Measurements from ENCODE around the gene TSPAN2.

TSPAN2 gene

DNA sequence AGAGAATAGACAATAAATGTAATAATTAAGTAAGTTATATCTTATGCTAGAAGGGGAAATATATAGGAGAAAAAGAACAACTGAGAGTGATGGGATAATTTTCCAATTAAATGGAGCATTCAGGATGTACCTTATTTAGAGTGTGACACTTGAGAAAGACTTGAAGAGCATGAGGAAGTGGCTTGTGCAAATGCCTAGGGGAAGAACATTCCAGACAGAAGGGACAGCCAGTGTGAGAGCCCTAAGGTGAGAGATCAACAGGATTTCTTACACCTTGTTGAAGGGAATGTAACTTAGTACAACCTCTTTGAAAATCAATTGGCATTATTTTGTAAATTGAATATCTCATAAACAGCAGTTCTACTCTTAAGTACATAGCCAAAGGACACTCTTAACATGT lies 28.8 kb upstream of the TSPAN2 start:
- DNase-seq: no peak

DNA sequence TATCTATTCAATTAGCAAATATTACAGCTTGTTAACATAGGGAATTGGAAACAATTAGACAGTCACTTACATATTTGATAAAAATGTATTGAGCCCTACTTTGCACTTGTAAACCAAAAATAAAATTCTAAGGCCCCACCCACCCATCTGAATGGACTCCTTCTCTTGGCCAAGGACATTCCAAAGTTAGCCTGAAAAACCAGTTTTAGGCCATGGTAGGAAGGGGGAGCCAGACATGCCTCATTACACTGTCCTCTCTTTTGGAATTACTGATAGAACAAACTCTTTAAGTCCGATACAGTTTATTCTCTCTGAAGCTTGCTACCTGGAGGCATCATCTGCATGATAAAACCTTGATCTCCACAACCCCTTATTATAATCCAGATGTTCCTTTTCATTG lies 28.0 kb upstream of the TSPAN2 start:
- in situ Hi-C loops (cut with HindIII; ENCODE audit: low pct_ligation_motif_present, low sequenced_read_pairs): no loop called here
- TF ChIP-seq, protein P1, sequence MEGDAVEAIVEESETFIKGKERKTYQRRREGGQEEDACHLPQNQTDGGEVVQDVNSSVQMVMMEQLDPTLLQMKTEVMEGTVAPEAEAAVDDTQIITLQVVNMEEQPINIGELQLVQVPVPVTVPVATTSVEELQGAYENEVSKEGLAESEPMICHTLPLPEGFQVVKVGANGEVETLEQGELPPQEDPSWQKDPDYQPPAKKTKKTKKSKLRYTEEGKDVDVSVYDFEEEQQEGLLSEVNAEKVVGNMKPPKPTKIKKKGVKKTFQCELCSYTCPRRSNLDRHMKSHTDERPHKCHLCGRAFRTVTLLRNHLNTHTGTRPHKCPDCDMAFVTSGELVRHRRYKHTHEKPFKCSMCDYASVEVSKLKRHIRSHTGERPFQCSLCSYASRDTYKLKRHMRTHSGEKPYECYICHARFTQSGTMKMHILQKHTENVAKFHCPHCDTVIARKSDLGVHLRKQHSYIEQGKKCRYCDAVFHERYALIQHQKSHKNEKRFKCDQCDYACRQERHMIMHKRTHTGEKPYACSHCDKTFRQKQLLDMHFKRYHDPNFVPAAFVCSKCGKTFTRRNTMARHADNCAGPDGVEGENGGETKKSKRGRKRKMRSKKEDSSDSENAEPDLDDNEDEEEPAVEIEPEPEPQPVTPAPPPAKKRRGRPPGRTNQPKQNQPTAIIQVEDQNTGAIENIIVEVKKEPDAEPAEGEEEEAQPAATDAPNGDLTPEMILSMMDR (IDR thresholded peaks at IDR 0.05; ENCODE audit: low read depth, low read length, missing control alignments): no peak

More for the DNA sequence above, 28.8 kb upstream of the TSPAN2 start:
- in situ Hi-C loops (cut with HindIII; ENCODE audit: low pct_ligation_motif_present, low sequenced_read_pairs): no loop called here
- Histone ChIP-seq H3K27me3 (replicated peaks) (no peaks in the 10 kb centered on the region), H3K4me3 (ENCODE audit: low read depth, low read length) (no peak overlapping the region), H3K36me3 (replicated peaks) (no peaks in the 10 kb centered on the region), H3K27ac (no peak overlapping the region)
- TF ChIP-seq, protein P1 (IDR thresholded peaks at IDR 0.05; ENCODE audit: low read depth, low read length, missing control alignments): no peak

GRCh38 chr1:115116512-115116911 lies 27.2 kb upstream of the TSPAN2 start:
- Histone ChIP-seq H3K36me3 (replicated peaks) (no peaks in the 10 kb centered on the region), H3K4me3 (ENCODE audit: low read depth, low read length) (no peak overlapping the region), H3K27ac (no peak overlapping the region), H3K27me3 (replicated peaks) (no peaks in the 10 kb centered on the region)
- in situ Hi-C loops (cut with HindIII; ENCODE audit: low pct_ligation_motif_present, low sequenced_read_pairs): no loop called here
- no peak for DNase-seq
- TF ChIP-seq, protein P1 (IDR thresholded peaks at IDR 0.05; ENCODE audit: low read depth, low read length, missing control alignments): no peak

More for the DNA sequence above, 28.0 kb upstream of the TSPAN2 start:
- no peak overlapping the region for H3K4me3 ChIP-seq (ENCODE audit: low read depth, low read length)
- DNase-seq: no peak
- H3K27me3 ChIP-seq (replicated peaks): no peaks in the 10 kb centered on the region
- no peak overlapping the region for H3K27ac ChIP-seq
- no peaks in the 10 kb centered on the region for H3K36me3 ChIP-seq (replicated peaks)

- in situ Hi-C loops (cut with HindIII; ENCODE audit: low pct_ligation_motif_present, low sequenced_read_pairs): no loop called here
- Histone ChIP-seq H3K27me3 (replicated peaks) (no peaks in the 10 kb centered on the region), H3K27ac (no peak overlapping the region), H3K36me3 (replicated peaks) (no peaks in the 10 kb centered on the region), H3K4me3 (ENCODE audit: low read depth, low read length) (no peak overlapping the region)
- DNase-seq: no peak
- TF ChIP-seq, protein P1 (IDR thresholded peaks at IDR 0.05; ENCODE audit: low read depth, low read length, missing control alignments): no peak
These were observed 26.3 kb upstream of the TSPAN2 start for GRCh38 chr1:115115521-115116161.

GRCh38 chr1:115114308-115114707 lies 25.0 kb upstream of the TSPAN2 start:
- no peak overlapping the region for H3K4me3 ChIP-seq (ENCODE audit: low read depth, low read length)
- H3K27me3 ChIP-seq (replicated peaks): no peaks in the 10 kb centered on the region
- no peak for DNase-seq
- H3K36me3 ChIP-seq (replicated peaks): no peaks in the 10 kb centered on the region
- TF ChIP-seq, protein P1 (IDR thresholded peaks at IDR 0.05; ENCODE audit: low read depth, low read length, missing control alignments): no peak
- in situ Hi-C loops (cut with HindIII; ENCODE audit: low pct_ligation_motif_present, low sequenced_read_pairs): no loop called here
- no peak overlapping the region for H3K27ac ChIP-seq

- peak; percentile 33 for DNase-seq
- Histone ChIP-seq H3K27me3 (replicated peaks) (no peaks in the 10 kb centered on the region), H3K4me3 (ENCODE audit: low read depth, low read length) (no peak overlapping the region), H3K27ac (no peak overlapping the region), H3K36me3 (replicated peaks) (no peaks in the 10 kb centered on the region)
- TF ChIP-seq, protein P1 (IDR thresholded peaks at IDR 0.05; ENCODE audit: low read depth, low read length, missing control alignments): no peak
- in situ Hi-C loops (cut with HindIII; ENCODE audit: low pct_ligation_motif_present, low sequenced_read_pairs): no loop called here
These were observed 24.5 kb upstream of the TSPAN2 start for GRCh38 chr1:115113766-115114165.

Measured in brain microvascular endothelial cell (primary cell).